Neural cell (in vitro differentiated cells): Measurements from ENCODE around the gene SGCB. TPM values are rescaled to one million over a fixed set of nuclear protein-coding genes. Genes with fewer than 3 reads are reported as not detected.

Experiments used
- H2AFZ ChIP-seq: fragments of 200-600, 300-800 bp; sonication (generic), shearing (Covaris generic); 2 replicates; pipeline ENCODE4 v1.6.0; 2014; ENCODE audit warnings: low read depth, mild to moderate bottlenecking, antibody characterized with exemption, low read length, moderate library complexity
- H3F3A ChIP-seq: fragments of 200-600 bp; shearing (Covaris generic); 2 replicates; pipeline ENCODE4 v1.6.1; 2016; ENCODE audit warnings: mild to moderate bottlenecking, moderate library complexity, mixed read lengths, antibody characterized with exemption, low read length; ENCODE audit not compliant: insufficient read depth, poor library complexity, severe bottlenecking
- H3K27ac ChIP-seq: fragments of 200-600, 300-800 bp; sonication (generic), shearing (Covaris generic); 2 replicates; pipeline ENCODE4 v1.5.1; 2014; ENCODE audit warnings: mild to moderate bottlenecking, low read length, moderate library complexity
- H3K27me3 ChIP-seq: fragments of 300-800, 200-600 bp; sonication (generic), shearing (Covaris generic); 2 replicates; pipeline ENCODE4 v1.6.0; 2014; ENCODE audit warnings: mild to moderate bottlenecking, low read depth, low read length, moderate library complexity; ENCODE audit not compliant: insufficient read depth
- H3K36me3 ChIP-seq: fragments of 300-800, 200-600 bp; sonication (generic), shearing (Covaris generic); 2 replicates; pipeline ENCODE4 v1.5.1; 2014; ENCODE audit warnings: mild to moderate bottlenecking, antibody characterized with exemption, low read length, moderate library complexity; ENCODE audit not compliant: insufficient read depth
- H3K4me2 ChIP-seq: fragments of 300-800, 200-600 bp; sonication (generic), shearing (Covaris generic); 2 replicates; pipeline ENCODE4 v1.6.0; 2014; ENCODE audit warnings: mild to moderate bottlenecking, low read length
- H3K4me3 ChIP-seq: fragments of 300-800, 200-600 bp; sonication (generic), shearing (Covaris generic); 2 replicates; pipeline ENCODE4 v1.5.1; 2014; ENCODE audit warnings: mild to moderate bottlenecking, low read length, moderate library complexity
- H3K79me2 ChIP-seq: fragments of 200-600 bp; shearing (Covaris generic); replicated peaks from 2 replicates; pipeline ENCODE4 v1.6.0; 2014; ENCODE audit warnings: mild to moderate bottlenecking, low read length, moderate library complexity; ENCODE audit not compliant: insufficient read depth
- H3K9ac ChIP-seq: fragments of 300-800, 200-600 bp; sonication (generic), shearing (Covaris generic); 2 replicates; pipeline ENCODE4 v1.6.1; 2016; ENCODE audit warnings: mild to moderate bottlenecking, low read length, mixed read lengths
- H3K9me2 ChIP-seq: fragments of 200-600 bp; shearing (Covaris generic); 2 replicates; pipeline ENCODE4 v1.6.1; 2016; ENCODE audit warnings: mild to moderate bottlenecking, low read length, mixed read lengths; ENCODE audit not compliant: insufficient read depth
- H3K9me3 ChIP-seq: fragments of 200-600, 300-800 bp; sonication (generic), shearing (Covaris generic); 2 replicates; pipeline ENCODE4 v1.6.1; 2016; ENCODE audit warnings: mild to moderate bottlenecking, mixed run types, low read length, moderate library complexity, mixed read lengths
- H4K20me1 ChIP-seq: fragments of 200-600 bp; shearing (Covaris generic); 2 replicates; pipeline ENCODE4 v1.6.1; 2016; ENCODE audit warnings: mild to moderate bottlenecking, mixed run types; ENCODE audit not compliant: insufficient read depth
- CTCF ChIP-seq: fragments of 450-650 bp; IDR thresholded peaks from 2 replicates; pipeline ENCODE4 v1.5.1; 2014; ENCODE audit warnings: antibody characterized with exemption, mild to moderate bottlenecking, moderate library complexity; ENCODE audit not compliant: poor library complexity, severe bottlenecking
- EP300 ChIP-seq: fragments of 450-650 bp; conservative IDR thresholded peaks from 2 replicates; pipeline ENCODE4 v1.6.1; 2014; ENCODE audit warnings: antibody characterized with exemption, mild to moderate bottlenecking, moderate library complexity; ENCODE audit not compliant: poor library complexity, severe bottlenecking
- EZH2 ChIP-seq: fragments of 200-600, 300-800 bp; shearing (Covaris generic), sonication (generic); IDR thresholded peaks from 2 replicates; pipeline ENCODE4 v1.6.1; 2014; ENCODE audit warnings: antibody characterized with exemption, low read length, borderline replicate concordance, mild to moderate bottlenecking; ENCODE audit not compliant: insufficient read depth, poor library complexity, severe bottlenecking
- MXI1 ChIP-seq: fragments of 450-650 bp; conservative IDR thresholded peaks from 2 replicates; pipeline ENCODE4 v1.6.1; 2014; ENCODE audit warnings: antibody characterized with exemption, mild to moderate bottlenecking; ENCODE audit not compliant: poor library complexity, severe bottlenecking
- POLR2AphosphoS5 ChIP-seq: IDR thresholded peaks from 2 replicates; pipeline ENCODE4 v1.6.1; 2012
- RAD21 ChIP-seq: fragments of 450-650 bp; conservative IDR thresholded peaks from 2 replicates; pipeline ENCODE4 v1.6.1; 2014; ENCODE audit warnings: antibody characterized with exemption, mild to moderate bottlenecking, moderate library complexity
- REST ChIP-seq: IDR thresholded peaks from 2 replicates; pipeline ENCODE4 v1.6.1; 2012; ENCODE audit warnings: borderline replicate concordance
- SMC3 ChIP-seq: fragments of 450-650 bp; conservative IDR thresholded peaks from 2 replicates; pipeline ENCODE4 v1.6.1; 2014; ENCODE audit warnings: antibody characterized with exemption, mild to moderate bottlenecking, moderate library complexity; ENCODE audit not compliant: poor library complexity
- TAF1 ChIP-seq: IDR thresholded peaks from 2 replicates; pipeline ENCODE4 v1.6.1; 2012; ENCODE audit warnings: low read depth
- polyA plus RNA-seq: library from polyadenylated mRNA; depleted of rRNA; stranded (reverse); fragments of >200 nt; gene quantifications from 2 replicates; pipeline ENCODE4 v1.2.3, GENCODE V29; 2014

The SGCB gene
- polyA plus RNA-seq, 1 donor from 2014 or later, result 24.5 TPM

DNA sequence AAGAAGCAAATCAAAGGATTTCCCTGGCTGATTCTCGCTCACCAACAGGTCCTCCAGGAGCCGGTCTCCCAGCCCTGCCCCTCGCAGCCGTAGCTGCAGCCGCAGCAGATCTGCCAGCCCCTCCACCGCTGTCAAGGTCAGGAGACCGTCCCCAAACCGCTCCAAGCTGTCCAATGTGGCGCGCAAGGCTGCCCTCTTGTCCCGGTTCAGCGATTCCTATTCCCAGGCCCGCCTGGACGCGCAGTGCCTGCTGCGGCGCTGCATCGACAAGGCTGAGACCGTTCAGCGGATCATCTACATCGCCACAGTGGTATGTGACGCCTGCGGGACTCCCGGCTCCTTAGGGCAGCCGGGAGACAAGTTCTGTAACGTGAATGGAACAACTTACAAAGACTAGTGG is 38.6 kb upstream of the SGCB start:
- Histone ChIP-seq H3K4me2 (no peak overlapping the region), H3K79me2 (no peaks in the 10 kb centered on the region), H3K4me3 (peak overlapping the region; percentile 59), H3K27ac (no peak overlapping the region), H3K9me2 (no peaks in the 10 kb centered on the region), H3K36me3 (no peaks in the 10 kb centered on the region), H3K9me3 (no peaks in the 10 kb centered on the region), H3F3A (no peaks in the 10 kb centered on the region), H4K20me1 (no peaks in the 10 kb centered on the region), H2AFZ (peak overlapping the region; percentile 30), H3K9ac (no peak overlapping the region), H3K27me3 (peaks cover 6% of the 10 kb centered on the region)
- TF ChIP-seq TAF1, result no peak
- no peak for TF ChIP-seq REST
- TF ChIP-seq SMC3, result no peak
- TF ChIP-seq POLR2AphosphoS5, result no peak
- no peak for TF ChIP-seq CTCF
- no peak for TF ChIP-seq RAD21
- TF ChIP-seq EZH2, result no peak
- no peak for TF ChIP-seq EP300
- no peak for TF ChIP-seq MXI1

- Histone ChIP-seq H3F3A (no peaks in the 10 kb centered on the region), H3K36me3 (no peaks in the 10 kb centered on the region), H3K4me3 (no peak overlapping the region), H3K4me2 (no peak overlapping the region), H3K9me2 (no peaks in the 10 kb centered on the region), H4K20me1 (no peaks in the 10 kb centered on the region), H3K27me3 (peaks cover 3% of the 10 kb centered on the region), H3K27ac (no peak overlapping the region), H3K9ac (no peak overlapping the region), H3K9me3 (no peaks in the 10 kb centered on the region), H2AFZ (no peak overlapping the region), H3K79me2 (no peaks in the 10 kb centered on the region)
- TF ChIP-seq POLR2AphosphoS5 (no peak), CTCF (no peak), SMC3 (no peak), RAD21 (no peak), MXI1 (no peak)
Observed at GRCh38 chr4:52071791-52072546, 33.9 kb upstream of the SGCB start.
